Measurements from ENCODE around the gene CAPZA2. TPM values are rescaled to one million over a fixed set of nuclear protein-coding genes. Genes with fewer than 3 reads are reported as not detected.

The CAPZA2 gene
- polyA plus RNA-seq, 3 donors = 67.0 to 807 (median 672) TPM

GRCh38 chr7:116862951-116863670 lies 724 bp downstream of the CAPZA2 start:
- WGBS (ENCODE audit: insufficient coverage) = 0% methylated on average over 15 of the region's 33 CpGs

More at GRCh38 chr7:116862951-116863670, 724 bp downstream of the CAPZA2 start:
- H3K36me3 ChIP-seq (replicated peaks in 1 of 2; ENCODE audit: control insufficient read depth in 1 of 2, insufficient read depth in 2 of 2, low read length in 2 of 2) = peaks cover 0 to 8% of the 10 kb centered on the region in 2 donors
- H4K20me1 ChIP-seq (ENCODE audit: insufficient read depth, low read length) = peaks cover 52% of the 10 kb centered on the region
- peak; percentile 54 to 78 (median 70) for DNase-seq
- TF ChIP-seq CTCF (IDR thresholded peaks at IDR 0.05) = no peak
- H3K9me3 Mint-ChIP-seq = no peaks in the 10 kb centered on the region
- peak overlapping the region; percentile 94 to 99 (median 97) for H3K27ac Mint-ChIP-seq
- H3K79me2 ChIP-seq (ENCODE audit: insufficient read depth, low read length) = peaks cover 57% of the 10 kb centered on the region
- H3K4me1 Mint-ChIP-seq = peaks cover 61% of the 10 kb centered on the region
- H3K9me3 ChIP-seq (replicated peaks in 1 of 2; ENCODE audit: control insufficient read depth in 1 of 2, insufficient read depth in 1 of 2, low read length in 2 of 2) = no peaks in the 10 kb centered on the region
- peak overlapping the region; percentile 98 for H3K4me3 Mint-ChIP-seq
- peak overlapping the region; percentile 69 for H2AFZ ChIP-seq (ENCODE audit: insufficient read depth, low read depth, low read length, poor library complexity, severe bottlenecking)
- peak overlapping the region; percentile 98 for H3K9ac ChIP-seq (ENCODE audit: insufficient read depth, low read length, poor library complexity, severe bottlenecking)
- peak overlapping the region; percentile 98 for H3K4me2 ChIP-seq (replicated peaks; ENCODE audit: extremely low read depth, low read length, poor library complexity, severe bottlenecking)
- peak overlapping the region; percentile 94 to 97 for H3K27ac ChIP-seq (ENCODE audit: low read depth in 1 of 2, low read length in 2 of 2)
- H3K4me3 ChIP-seq (replicated peaks in 1 of 3; ENCODE audit: low read depth in 2 of 3, low read length in 3 of 3) = peak overlapping the region; percentile 76 to 100 (median 95)
- peaks cover 0 to 5% (median 0%) of the 10 kb centered on the region in 3 donors for H3K27me3 Mint-ChIP-seq (ENCODE audit: low read depth in 3 of 3)
- H3K4me1 ChIP-seq (ENCODE audit: control insufficient read depth in 1 of 2, insufficient read depth in 2 of 2, low read length in 2 of 2) = peaks cover 45 to 74% of the 10 kb centered on the region in 2 donors
- peaks cover 1 to 11% of the 10 kb centered on the region in 2 donors for H3K36me3 Mint-ChIP-seq
- no peaks in the 10 kb centered on the region for H3K27me3 ChIP-seq (ENCODE audit: control insufficient read depth in 2 of 2, insufficient read depth in 2 of 2, low read length in 2 of 2)
- intact Hi-C loops (cut with micrococcal nuclease) = no loop called here
